SK-N-SH (cell line): ENCODE results near the gene RRP7A. TPM values are rescaled to one million over a fixed set of nuclear protein-coding genes. Genes with fewer than 3 reads are reported as not detected.

Experiments
- CTCF ChIA-PET: fragments of 300-600, 350-600 bp; formaldehyde crosslinking; extraction: SDS; loops from one replicate; lab custom pipeline; 2021; lab: Yijun Ruan, JAX
- POLR2A ChIA-PET: fragments of 350-600 bp; sonication (Branson Sonifier 250); formaldehyde crosslinking; extraction: SDS; loops from one replicate; lab custom pipeline; 2020; ENCODE audit warnings: antibody characterized with exemption, inconsistent platforms; lab: Yijun Ruan, JAX
- DNase-seq: peaks from one replicate; pipeline ENCODE4 v3.0.0; 2012
- H2AFZ ChIP-seq: fragments of 200-600 bp; sonication (generic); 2 replicates; pipeline ENCODE4 v1.8.1; 2016; ENCODE audit warnings: antibody characterized with exemption, mild to moderate bottlenecking, low read depth
- H3F3A ChIP-seq: fragments of 200-600 bp; sonication (generic); replicated peaks from 2 replicates; pipeline ENCODE3; 2016; ENCODE audit warnings: antibody characterized with exemption, mild to moderate bottlenecking; ENCODE audit not compliant: insufficient read depth
- H3K27ac ChIP-seq, 2 experiments: fragments of 200-500 bp in 1 of 2; fragments of 200-600 bp in 1 of 2; sonication (Bioruptor generic) in 1 of 2; sonication (generic), shearing (Covaris generic) in 1 of 2; 2 replicates each; pipeline versions ENCODE4 v1.5.1 to v1.6.1; 2014 to 2016; ENCODE audit warnings: low read depth in 2 of 2, inconsistent platforms in 1 of 2, low read length in 1 of 2, mild to moderate bottlenecking in 1 of 2, mixed read lengths in 1 of 2
- H3K27me3 ChIP-seq: fragments of 200-600 bp; sonication (generic), shearing (Covaris generic); 2 replicates; pipeline ENCODE4 v1.6.1; 2016; ENCODE audit warnings: mixed run types; ENCODE audit not compliant: insufficient read depth
- H3K36me3 ChIP-seq, 2 experiments: fragments of 200-500 bp in 1 of 2; fragments of 200-600 bp in 1 of 2; sonication (Bioruptor generic) in 1 of 2; sonication (generic) in 1 of 2; replicated peaks in 1 of 2; 2 replicates each; pipeline versions ENCODE3 to v1.5.1; 2014 to 2016; ENCODE audit warnings: low read length in 1 of 2, mild to moderate bottlenecking in 1 of 2; ENCODE audit not compliant: insufficient read depth in 2 of 2, control insufficient read depth in 1 of 2
- H3K4me1 ChIP-seq, 2 experiments: fragments of 200-500 bp in 1 of 2; fragments of 200-600 bp in 1 of 2; sonication (Bioruptor generic) in 1 of 2; sonication (generic), shearing (Covaris generic) in 1 of 2; 2 replicates each; pipeline versions ENCODE4 v1.5.1 to v1.6.1; 2014 to 2016; ENCODE audit warnings: low read depth in 1 of 2, low read length in 1 of 2, mixed run types in 1 of 2; ENCODE audit not compliant: insufficient read depth in 2 of 2, control insufficient read depth in 1 of 2
- H3K4me2 ChIP-seq: fragments of 200-600 bp; sonication (generic), shearing (Covaris generic); 2 replicates; pipeline ENCODE4 v1.6.1; 2017; ENCODE audit warnings: mixed run types
- H3K4me3 ChIP-seq, 2 experiments: fragments of 200-500 bp in 1 of 2; fragments of 200-600 bp in 1 of 2; sonication (Bioruptor generic) in 1 of 2; sonication (generic), shearing (Covaris generic) in 1 of 2; 2 replicates each; pipeline versions ENCODE4 v1.5.1 to v1.8.1; 2014 to 2016; ENCODE audit warnings: low read depth in 2 of 2, inconsistent platforms in 1 of 2, low read length in 1 of 2, mild to moderate bottlenecking in 1 of 2, mixed read lengths in 1 of 2, moderate library complexity in 1 of 2
- H3K79me2 ChIP-seq: fragments of 200-600 bp; sonication (generic); 2 replicates; pipeline ENCODE4 v1.8.1; 2017; ENCODE audit warnings: mild to moderate bottlenecking; ENCODE audit not compliant: insufficient read depth
- H3K9ac ChIP-seq: fragments of 200-600 bp; sonication (generic); 2 replicates; pipeline ENCODE4 v1.6.1; 2017; ENCODE audit warnings: mixed run types
- H3K9me2 ChIP-seq: fragments of 200-600 bp; sonication (generic); 2 replicates; pipeline ENCODE4 v1.6.1; 2017; ENCODE audit warnings: mixed run types
- H3K9me3 ChIP-seq: fragments of 200-600 bp; sonication (generic); 2 replicates; pipeline ENCODE4 v1.6.1; 2017; ENCODE audit warnings: mixed run types, mild to moderate bottlenecking, moderate library complexity
- H4K20me1 ChIP-seq: fragments of 200-600 bp; sonication (generic); 2 replicates; pipeline ENCODE4 v1.6.1; 2017; ENCODE audit warnings: mild to moderate bottlenecking, mixed run types; ENCODE audit not compliant: insufficient read depth
- CTCF ChIP-seq: fragments of 200-600 bp; sonication (generic); IDR thresholded peaks from 2 replicates; pipeline ENCODE4 v1.6.1; 2017; ENCODE audit warnings: antibody characterized with exemption, mild to moderate bottlenecking, moderate library complexity
- EP300 ChIP-seq, 2 experiments: IDR thresholded peaks; 2 replicates each; pipeline versions ENCODE4 v1.4.0 to v1.6.1; 2012; ENCODE audit warnings: borderline replicate concordance in 1 of 2, low read depth in 1 of 2, low read length in 1 of 2
- EZH2phosphoT487 ChIP-seq: fragments of 200-600 bp; sonication (generic); IDR thresholded peaks from 2 replicates; pipeline ENCODE4 v1.6.1; 2017; ENCODE audit warnings: low read depth, mixed run types, mild to moderate bottlenecking, antibody characterized with exemption, moderate library complexity, borderline replicate concordance
- FOSL2 ChIP-seq: IDR thresholded peaks from 2 replicates; pipeline ENCODE4 v1.4.0; 2012; ENCODE audit warnings: low read depth, mild to moderate bottlenecking, moderate library complexity, borderline replicate concordance
- FOXM1 ChIP-seq: IDR thresholded peaks from 2 replicates; pipeline ENCODE4 v1.4.0; 2012; ENCODE audit warnings: low read depth, mild to moderate bottlenecking
- MAX ChIP-seq: IDR thresholded peaks from 2 replicates; pipeline ENCODE4 v1.4.0; 2012; ENCODE audit warnings: low read depth
- MEF2A ChIP-seq: IDR thresholded peaks from 2 replicates; pipeline ENCODE4 v1.4.0; 2012; ENCODE audit warnings: low read depth, borderline replicate concordance
- POLR2AphosphoS5 ChIP-seq: IDR thresholded peaks from 2 replicates; pipeline ENCODE4 v1.6.1; 2012; ENCODE audit warnings: low read depth, low read length
- REST ChIP-seq: IDR thresholded peaks from 2 replicates; pipeline ENCODE4 v1.6.1; 2012; ENCODE audit warnings: mild to moderate bottlenecking, low read depth, low read length, moderate library complexity
- RFX5 ChIP-seq: IDR thresholded peaks from 2 replicates; pipeline ENCODE4 v1.6.1; 2012; ENCODE audit warnings: mild to moderate bottlenecking, improper control_type of control experiment, low read length
- RXRA ChIP-seq: IDR thresholded peaks from 2 replicates; pipeline ENCODE4 v1.4.0; 2012; ENCODE audit warnings: low read depth, mild to moderate bottlenecking, borderline replicate concordance
- SIN3A ChIP-seq: IDR thresholded peaks from 2 replicates; pipeline ENCODE4 v1.6.1; 2012; ENCODE audit warnings: low read depth, mild to moderate bottlenecking, low read length, moderate library complexity, borderline replicate concordance
- TCF12 ChIP-seq: IDR thresholded peaks from 2 replicates; pipeline ENCODE4 v1.4.0; 2012
- USF1 ChIP-seq: IDR thresholded peaks from 2 replicates; pipeline ENCODE4 v1.4.0; 2012; ENCODE audit warnings: low read depth, borderline replicate concordance
- USF2 ChIP-seq: fragments of 150-350 bp; IDR thresholded peaks from 2 replicates; pipeline ENCODE4 v1.6.1; 2017; ENCODE audit warnings: antibody characterized with exemption, low read length, low read depth, borderline replicate concordance
- YY1 ChIP-seq: IDR thresholded peaks from 2 replicates; pipeline ENCODE4 v1.4.0; 2012; ENCODE audit warnings: low read depth, mild to moderate bottlenecking
- WGBS: methylation state at CpG from one replicate; pipeline ENCODE4 v1.1.6; 2017; ENCODE audit warnings: low lambda C conversion rate; 5-methylcytosine and 5-hydroxymethylcytosine counted together
- polyA plus RNA-seq, 3 experiments: library from polyadenylated mRNA; depleted of rRNA; stranded (reverse); fragments of >200 nt; gene quantifications; 2 replicates each; pipeline ENCODE4 v1.2.3, GENCODE V29; 2012

Gene RRP7A
- polyA plus RNA-seq, 1 of the 3 experiments (the other 2 are of a cell fraction) = 17.6 TPM

GRCh38 chr22:42562684-42563083 is 43.1 kb upstream of the RRP7A start:
- no peak overlapping the region for H3K9ac ChIP-seq
- H3K36me3 ChIP-seq = no peaks in the 10 kb centered on the region
- ChIA-PET CTCF (interaction anchor here (1.7 kb wide), 1 partner anchor 29 kb away, joined by 6 read pairs; no protein-coding TSS in a partner anchor), POLR2A (interaction anchor here (1.6 kb wide), 1 partner anchor 51 kb away, joined by 5 read pairs; no protein-coding TSS in a partner anchor)
- H3K79me2 ChIP-seq = no peaks in the 10 kb centered on the region
- TF ChIP-seq FOSL2 (no peak), CTCF (no peak), SIN3A (no peak), FOXM1 (no peak), YY1 (no peak), TCF12 (no peak), RFX5 (no peak), REST (no peak), MEF2A (no peak), MAX (no peak), EP300 (IDR thresholded peaks at IDR 0.05; ENCODE audit: borderline replicate concordance in 1 of 2, low read depth in 1 of 2, low read length in 1 of 2) (no peak), USF2 (no peak), USF1 (no peak), EZH2phosphoT487 (no peak), POLR2AphosphoS5 (no peak), RXRA (no peak)
- H4K20me1 ChIP-seq = no peaks in the 10 kb centered on the region
- H3K4me2 ChIP-seq = no peak overlapping the region
- WGBS = 83% methylated on average over 1 of the region's 2 CpGs
- H3F3A ChIP-seq = no peaks in the 10 kb centered on the region
- peaks cover 0 to 13% of the 10 kb centered on the region in 2 experiments; a peak in 1 of 4 replicates for H3K4me1 ChIP-seq
- H3K27me3 ChIP-seq = no peaks in the 10 kb centered on the region
- no peak for DNase-seq
- H3K4me3 ChIP-seq = no peak overlapping the region
- no peaks in the 10 kb centered on the region for H3K9me2 ChIP-seq
- no peak overlapping the region for H3K27ac ChIP-seq
- no peak overlapping the region for H2AFZ ChIP-seq
- H3K9me3 ChIP-seq = no peaks in the 10 kb centered on the region
